ENCODE results near the gene LRRFIP1. TPM values are rescaled to one million over a fixed set of nuclear protein-coding genes. Genes with fewer than 3 reads are reported as not detected.

Gene LRRFIP1
- total and polyA plus RNA-seq, 9 of the 15 experiments (the other 6 are each of a cell fraction or from before 2014, with no cell fraction given) = 13.1 to 45.2 (median 31.3) TPM

GRCh38 chr2:237588044-237588696 lies 39.2 kb upstream of the LRRFIP1 start (continued):
- TF ChIP-seq ZBTB40 (IDR thresholded peaks at IDR 0.05) (no peak), ZBTB40 (CRISPR knock-in tag; IDR thresholded peaks at IDR 0.05) (no peak), FOSL1 (tag; conservative IDR thresholded peaks at IDR 0.05) (no peak), HOXB6 (CRISPR knock-in tag; IDR thresholded peaks at IDR 0.05; ENCODE audit: borderline replicate concordance) (no peak), MTA2 (IDR thresholded peaks at IDR 0.05; ENCODE audit: low read depth) (no peak), MAX (CRISPR knock-in tag; IDR thresholded peaks at IDR 0.05) (no peak), GTF2E2 (tag; IDR thresholded peaks at IDR 0.05) (no peak), RBM17 (IDR thresholded peaks at IDR 0.05; ENCODE audit: borderline replicate concordance, low read depth, low read length) (no peak), NFRKB (IDR thresholded peaks at IDR 0.05; ENCODE audit: low read depth) (no peak)

Measured in K562 (cell line).